ENCODE results near the gene RECQL5. TPM values are rescaled to one million over a fixed set of nuclear protein-coding genes. Genes with fewer than 3 reads are reported as not detected.

The RECQL5 gene
- total RNA-seq, 4 donors from 2014 or later: 50.8 to 76.3 (median 60.5) TPM

DNA sequence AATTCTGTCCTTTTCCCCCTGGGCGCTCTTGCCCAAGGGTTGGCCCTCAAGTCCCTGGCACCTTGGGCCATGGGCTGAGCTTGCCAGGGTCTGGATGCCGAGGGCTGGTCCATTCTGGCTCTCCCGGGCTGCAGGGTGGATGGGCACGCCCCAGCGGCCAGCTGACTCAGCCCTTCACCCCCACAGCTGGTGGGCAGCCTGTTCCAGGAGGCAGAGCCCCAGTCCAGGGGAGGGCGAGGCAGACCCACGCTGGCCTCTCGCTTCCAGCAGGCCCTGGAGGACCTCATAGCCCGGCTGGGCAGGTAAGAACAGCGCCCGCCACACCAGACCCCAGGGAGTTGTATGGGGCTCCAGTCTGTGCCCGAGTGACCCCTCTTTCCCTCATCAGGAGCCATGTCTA lies 64.3 kb downstream of the RECQL5 start:
- no peak for TF ChIP-seq POLR2A (IDR thresholded peaks at IDR 0.05)
- TF ChIP-seq CTCF (IDR thresholded peaks at IDR 0.05): no peak
- WGBS, 2 donors: 89% methylated on average over 4 to 12 of the region's 12 CpGs
- intact Hi-C loops (cut with DNase I; ENCODE audit: low total_unique reads): loop anchor here (5.0 kb wide), 1 partner anchor 50 kb away; no protein-coding TSS in a partner anchor
- no peak for DNase-seq (ENCODE audit: low spot score in 2 of 2)
- H3K4me3 ChIP-seq (ENCODE audit: low read depth, poor library complexity, severe bottlenecking): no peak overlapping the region

GRCh38 chr17:75601057-75601987 lies 65.6 kb downstream of the RECQL5 start:
- H3K4me3 ChIP-seq (ENCODE audit: low read depth, poor library complexity, severe bottlenecking): no peak overlapping the region
- 59 to 68% methylated on average over 25 to 28 of the region's 28 CpGs for WGBS, 2 donors
- peak in 1 of 2 donors; percentile 36 for DNase-seq (ENCODE audit: low spot score in 2 of 2)
- intact Hi-C loops (cut with DNase I; ENCODE audit: low total_unique reads): loop anchor here (5.0 kb wide), 1 partner anchor 51 kb away; no protein-coding TSS in a partner anchor
- TF ChIP-seq CTCF (IDR thresholded peaks at IDR 0.05): peak in 1 of 3 donors; percentile 25
- TF ChIP-seq POLR2A (IDR thresholded peaks at IDR 0.05): no peak

DNA sequence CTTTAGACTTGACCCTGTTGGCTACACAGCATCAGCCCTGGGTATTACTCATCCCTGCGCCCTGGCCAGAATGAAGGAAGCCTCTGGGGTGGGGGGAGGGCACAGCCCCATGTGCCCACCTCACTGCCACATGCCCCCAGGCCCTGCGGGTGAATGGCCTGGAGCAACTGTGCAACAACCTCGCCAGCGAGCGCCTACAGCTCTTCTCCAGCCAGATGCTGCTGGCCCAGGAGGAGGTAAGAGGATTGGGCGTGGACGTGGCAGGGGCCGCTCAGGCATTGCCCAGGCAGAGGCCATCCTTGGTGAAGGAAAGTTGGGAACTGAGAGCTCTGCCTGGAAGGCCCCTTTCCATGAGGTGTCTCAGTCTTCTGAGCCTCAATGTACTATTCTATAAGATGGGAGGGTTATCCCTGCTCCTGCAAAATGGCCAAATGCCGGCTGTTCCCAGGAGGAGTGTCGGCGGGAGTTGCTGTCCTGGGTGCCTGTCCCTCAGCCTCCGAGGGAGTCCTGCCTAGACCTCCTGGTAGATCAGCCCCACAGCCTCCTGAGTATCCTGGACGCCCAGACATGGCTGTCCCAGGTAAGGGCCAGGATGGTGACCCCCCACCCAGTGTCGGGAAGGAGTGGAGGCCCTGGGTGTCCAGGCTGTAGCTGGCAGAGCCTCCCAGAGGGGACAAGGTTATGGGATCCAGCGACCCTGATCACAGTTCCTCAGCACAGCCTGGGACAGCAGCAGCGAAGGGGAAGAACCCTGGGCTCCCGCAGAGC lies 70.5 kb downstream of the RECQL5 start:
- intact Hi-C loops (cut with DNase I; ENCODE audit: low total_unique reads): no loop called here
- WGBS, 2 donors: 88 to 91% methylated on average over 12 to 15 of the region's 17 CpGs
- TF ChIP-seq POLR2A (IDR thresholded peaks at IDR 0.05) (no peak), CTCF (IDR thresholded peaks at IDR 0.05) (no peak)
- no peak for DNase-seq (ENCODE audit: low spot score in 2 of 2)
- no peak overlapping the region for H3K4me3 ChIP-seq (ENCODE audit: low read depth, poor library complexity, severe bottlenecking)

DNA sequence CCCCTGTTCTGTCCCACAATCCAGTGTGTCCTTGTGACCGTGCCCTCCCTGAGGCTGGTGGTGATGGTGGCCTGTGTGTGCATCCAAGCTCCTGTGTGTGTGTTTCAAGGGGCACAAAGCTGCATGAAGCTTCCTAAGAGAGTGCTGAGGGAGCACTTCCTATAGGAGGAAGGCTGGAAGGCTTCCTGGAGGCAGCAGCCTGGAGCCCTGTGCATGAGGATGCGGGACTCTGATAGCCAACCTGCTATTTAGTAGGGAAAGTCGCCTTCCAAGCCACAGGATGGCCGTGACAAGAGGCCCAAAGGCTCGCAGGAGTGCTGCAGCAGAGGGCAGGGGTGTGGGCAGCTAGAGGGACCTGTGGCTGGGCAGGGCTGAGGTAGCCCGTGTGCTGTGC lies 71.0 kb downstream of the RECQL5 start:
- TF ChIP-seq POLR2A (IDR thresholded peaks at IDR 0.05) (no peak), CTCF (IDR thresholded peaks at IDR 0.05) (no peak)
- no peak for DNase-seq (ENCODE audit: low spot score in 2 of 2)
- WGBS, 2 donors: 85 to 95% methylated on average over 4 to 5 of the region's 6 CpGs
- no peak overlapping the region for H3K4me3 ChIP-seq (ENCODE audit: low read depth, poor library complexity, severe bottlenecking)
- intact Hi-C loops (cut with DNase I; ENCODE audit: low total_unique reads): no loop called here

DNA sequence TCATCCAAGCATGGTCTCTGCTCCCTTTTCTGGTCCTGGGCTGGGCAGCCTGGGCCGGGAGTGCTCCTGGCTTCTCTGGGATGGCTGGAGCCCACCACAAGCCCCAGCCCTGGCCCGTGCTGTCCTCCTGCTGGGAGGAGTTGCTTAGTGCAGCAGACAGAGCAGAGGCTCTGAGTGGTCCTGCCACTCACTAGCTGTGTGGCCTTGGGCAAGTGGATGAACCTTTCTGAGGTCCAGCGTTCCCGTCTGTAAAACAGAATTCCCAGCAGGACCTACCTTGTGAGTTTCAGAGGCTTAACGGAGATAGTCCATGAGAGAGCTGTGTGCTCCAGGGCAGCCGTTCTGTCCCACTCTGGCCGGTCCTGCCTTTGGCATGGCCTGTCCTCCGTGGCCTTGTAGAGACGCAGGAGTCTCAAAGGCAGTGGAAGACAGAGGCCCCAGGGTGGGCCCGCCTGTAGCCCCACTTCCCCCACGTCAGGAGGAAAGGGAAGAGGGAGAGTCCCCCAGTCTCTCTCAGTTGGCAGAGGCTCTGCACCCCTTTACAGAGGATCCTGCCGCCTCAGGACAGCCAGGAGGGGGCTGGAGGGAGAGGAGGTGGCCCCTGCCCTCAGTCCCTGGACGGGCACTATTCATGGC lies 71.6 kb downstream of the RECQL5 start:
- intact Hi-C loops (cut with DNase I; ENCODE audit: low total_unique reads): no loop called here
- no peak overlapping the region for H3K4me3 ChIP-seq (ENCODE audit: low read depth, poor library complexity, severe bottlenecking)
- 81% methylated on average over 11 to 13 of the region's 13 CpGs for WGBS, 2 donors
- TF ChIP-seq POLR2A (IDR thresholded peaks at IDR 0.05) (no peak), CTCF (IDR thresholded peaks at IDR 0.05) (no peak)
- no peak for DNase-seq (ENCODE audit: low spot score in 2 of 2)
